C4-2B (cell line): ENCODE results near the gene MED22.

Source experiments
- CTCF ChIP-seq: fragments of 450-650 bp; conservative IDR thresholded peaks from 2 replicates; pipeline ENCODE4 v1.5.1; 2017; ENCODE audit warnings: mild to moderate bottlenecking
- ZFX ChIP-seq: fragments of 450-650 bp; IDR thresholded peaks from 2 replicates; pipeline ENCODE4 v1.6.1; 2017

- TF ChIP-seq CTCF (no peak; the same call in 1 of the 2 replicates), ZFX (no peak)
Observed at GRCh38 chr9:133396952-133397351, 49.0 kb upstream of the MED22 start.
